Astrocyte of the spinal cord (primary cell): ENCODE results near the gene TYW1B.
"Not testable (repeated sequence)": the region's sequence is repeated elsewhere in the genome, so short reads cannot be mapped to it uniquely, and the experiment has no call there.

Experiments used
- DNase-seq: peaks from one replicate; pipeline ENCODE4 v3.0.0; 2011; ENCODE audit warnings: low read depth, low spot score
- H3K4me3 ChIP-seq: 2 replicates; pipeline ENCODE4 v1.5.1; 2011; ENCODE audit warnings: low read depth, mild to moderate bottlenecking, low read length, moderate library complexity
- in situ Hi-C: cut with HindIII; loops from 2 replicates; pipeline ENCODE4 v1.10.0; 2017; ENCODE audit warnings: low sequenced_read_pairs
- TF ChIP-seq, protein P1 (sequence below): IDR thresholded peaks from 2 replicates; pipeline ENCODE4 v1.5.1; 2012; ENCODE audit warnings: low read depth, mild to moderate bottlenecking, low read length, inconsistent platforms

TYW1B gene

DNA sequence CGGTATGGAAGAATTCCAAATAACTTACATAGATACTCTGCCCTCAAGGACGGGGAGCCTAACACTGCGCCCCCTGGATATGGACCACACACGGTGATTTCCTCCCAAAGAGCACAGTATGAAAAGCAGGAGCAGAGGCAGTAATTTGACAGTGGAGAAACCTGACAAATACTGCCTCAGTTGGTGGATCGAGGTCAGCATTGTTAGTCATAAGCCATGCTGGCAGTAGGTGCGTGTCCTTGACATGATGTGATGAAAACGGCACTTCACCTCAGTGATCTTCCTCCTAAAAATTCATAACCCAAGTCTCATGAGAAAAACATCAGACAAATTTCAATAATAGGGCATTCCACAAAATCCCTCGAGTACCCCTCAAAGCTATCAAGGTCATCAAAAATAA, 224.5 kb downstream of the TYW1B start:
- H3K4me3 ChIP-seq, in situ Hi-C loops: not testable (repeated sequence)

DNA sequence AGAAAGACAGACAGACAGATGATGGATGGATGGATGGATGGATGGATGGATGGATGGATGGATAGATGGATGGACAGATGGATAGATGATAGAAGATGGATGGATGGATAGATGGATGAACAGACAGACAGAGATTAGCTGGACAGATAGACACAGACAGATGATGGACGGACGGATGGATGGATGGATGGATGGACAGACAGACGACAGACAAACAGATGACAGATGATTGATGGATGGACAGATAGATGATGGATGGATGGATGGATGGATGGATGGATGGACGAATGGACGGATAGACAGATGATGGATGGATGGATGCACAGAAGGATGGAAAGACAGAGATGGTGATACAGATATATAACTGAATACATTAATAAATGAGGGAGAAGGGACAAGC, 224.9 kb downstream of the TYW1B start:
- H3K4me3 ChIP-seq, result no peak overlapping the region
- TF ChIP-seq, protein P1, sequence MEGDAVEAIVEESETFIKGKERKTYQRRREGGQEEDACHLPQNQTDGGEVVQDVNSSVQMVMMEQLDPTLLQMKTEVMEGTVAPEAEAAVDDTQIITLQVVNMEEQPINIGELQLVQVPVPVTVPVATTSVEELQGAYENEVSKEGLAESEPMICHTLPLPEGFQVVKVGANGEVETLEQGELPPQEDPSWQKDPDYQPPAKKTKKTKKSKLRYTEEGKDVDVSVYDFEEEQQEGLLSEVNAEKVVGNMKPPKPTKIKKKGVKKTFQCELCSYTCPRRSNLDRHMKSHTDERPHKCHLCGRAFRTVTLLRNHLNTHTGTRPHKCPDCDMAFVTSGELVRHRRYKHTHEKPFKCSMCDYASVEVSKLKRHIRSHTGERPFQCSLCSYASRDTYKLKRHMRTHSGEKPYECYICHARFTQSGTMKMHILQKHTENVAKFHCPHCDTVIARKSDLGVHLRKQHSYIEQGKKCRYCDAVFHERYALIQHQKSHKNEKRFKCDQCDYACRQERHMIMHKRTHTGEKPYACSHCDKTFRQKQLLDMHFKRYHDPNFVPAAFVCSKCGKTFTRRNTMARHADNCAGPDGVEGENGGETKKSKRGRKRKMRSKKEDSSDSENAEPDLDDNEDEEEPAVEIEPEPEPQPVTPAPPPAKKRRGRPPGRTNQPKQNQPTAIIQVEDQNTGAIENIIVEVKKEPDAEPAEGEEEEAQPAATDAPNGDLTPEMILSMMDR, result no peak
- no peak for DNase-seq
- in situ Hi-C loops, result no loop called here

More for the DNA sequence above, 224.5 kb downstream of the TYW1B start:
- not testable (repeated sequence) for DNase-seq

DNA sequence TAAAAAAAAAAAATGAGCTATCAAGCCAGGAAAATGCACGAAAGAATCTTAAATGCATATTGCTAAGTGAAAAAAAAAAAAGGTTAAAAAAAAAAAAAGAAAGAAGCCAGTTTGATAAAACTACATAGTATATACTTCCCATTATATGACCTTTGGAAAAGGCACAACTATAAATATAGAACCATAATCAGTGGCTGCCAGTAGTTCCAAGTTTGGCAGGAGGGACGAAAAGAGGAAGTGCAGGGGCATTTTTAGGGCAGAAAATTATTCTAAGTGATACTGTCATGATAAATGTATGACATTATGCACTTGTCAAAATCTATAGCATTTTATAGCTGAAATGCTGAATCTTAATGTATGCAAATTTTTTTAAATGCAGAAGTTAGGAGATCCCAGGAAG, 226.3 kb downstream of the TYW1B start:
- DNase-seq, H3K4me3 ChIP-seq, in situ Hi-C loops: not testable (repeated sequence)

DNA sequence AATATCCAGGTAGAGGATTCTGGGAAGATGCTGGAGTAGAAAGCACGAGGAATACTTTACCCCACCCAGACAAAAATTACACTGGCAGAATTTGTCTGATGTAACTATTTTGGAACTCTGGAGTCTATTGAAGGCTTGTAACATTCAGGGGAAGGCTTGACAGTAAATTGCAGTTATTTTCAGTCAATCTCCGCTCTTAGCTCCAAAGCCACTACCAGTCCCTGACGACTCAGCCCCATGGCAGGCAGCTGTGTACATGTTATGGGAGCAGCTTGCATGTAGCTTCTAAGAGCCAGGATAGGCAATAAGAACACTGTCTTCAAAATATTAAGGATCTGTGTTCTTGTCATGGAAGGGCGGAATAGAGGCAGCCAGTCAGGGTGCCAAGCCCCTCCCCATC, 238.0 kb downstream of the TYW1B start:
- DNase-seq, in situ Hi-C loops, H3K4me3 ChIP-seq: not testable (repeated sequence)

DNA sequence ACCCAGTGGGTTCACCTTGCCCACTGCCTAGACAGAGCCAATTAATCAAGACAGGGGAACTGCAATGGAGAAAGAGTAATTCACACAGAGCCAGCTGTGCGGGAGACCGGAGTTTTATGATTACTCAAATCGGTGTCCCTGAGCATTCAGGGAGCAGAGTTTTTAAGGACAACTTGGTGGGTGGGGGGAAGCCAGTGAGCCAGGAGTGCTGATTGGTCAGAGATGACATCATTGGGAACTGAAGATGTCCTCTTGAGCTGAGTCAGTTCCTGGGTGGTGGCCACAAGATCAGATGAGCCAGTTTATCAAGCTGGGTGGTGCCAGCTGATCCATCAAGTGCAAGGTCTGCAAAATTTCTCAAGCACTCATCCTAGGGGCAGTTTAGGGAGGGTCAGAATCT, 240.7 kb downstream of the TYW1B start:
- DNase-seq, in situ Hi-C loops, H3K4me3 ChIP-seq: not testable (repeated sequence)

DNA sequence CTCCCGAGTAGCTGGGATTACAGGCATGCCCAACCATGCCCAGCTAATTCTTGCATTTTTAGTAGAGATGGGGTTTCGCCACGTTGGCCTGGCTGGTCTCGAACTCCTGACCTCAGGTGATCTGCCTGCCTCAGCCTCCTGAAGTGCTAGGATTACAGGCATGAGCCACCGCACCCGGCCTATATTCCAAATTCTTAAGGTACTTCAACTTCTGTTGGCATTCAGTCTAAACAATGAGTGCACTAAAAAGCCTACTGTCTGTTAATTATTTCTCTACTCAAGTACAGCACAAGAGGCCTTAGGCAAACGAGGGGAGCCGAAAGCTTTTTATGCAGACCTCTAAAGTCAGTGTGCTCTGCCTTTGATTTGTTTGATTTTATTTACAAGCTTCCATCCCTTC, 243.4 kb downstream of the TYW1B start:
- H3K4me3 ChIP-seq, in situ Hi-C loops, DNase-seq: not testable (repeated sequence)

DNA sequence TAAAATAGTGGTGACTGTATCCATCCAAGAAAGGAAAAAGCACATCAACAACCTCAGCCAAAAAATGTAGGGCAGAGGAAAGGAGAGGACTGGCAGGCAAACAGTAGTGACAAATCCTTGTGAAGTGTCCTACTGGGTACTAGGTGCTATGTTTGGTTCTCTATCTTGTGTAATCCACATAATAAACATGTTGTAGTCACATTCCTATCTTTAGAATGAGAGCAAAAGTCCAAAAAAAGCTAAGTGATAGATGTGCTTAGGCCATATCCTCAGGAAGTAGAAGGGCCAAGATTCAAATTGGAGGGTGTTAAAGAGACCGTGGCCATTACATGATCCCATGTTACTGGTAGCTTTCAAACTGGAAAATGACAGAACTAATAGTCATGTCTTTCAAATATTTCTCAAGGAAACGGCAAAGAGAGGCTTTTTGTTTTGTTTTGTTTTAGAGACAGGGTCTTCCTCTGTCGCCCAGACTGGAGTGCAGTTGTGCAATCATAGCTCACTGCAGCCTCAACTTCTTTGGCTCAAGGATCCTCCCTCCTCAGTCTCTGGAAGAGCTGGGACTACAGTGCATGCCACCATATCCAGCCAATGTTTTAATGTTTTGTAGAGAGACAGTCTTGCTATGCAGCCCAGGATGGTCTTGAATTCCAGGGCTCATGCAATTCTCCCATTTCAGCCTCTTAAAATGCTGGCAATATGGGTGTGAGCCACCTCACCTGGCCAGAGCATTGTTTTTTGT, 244.2 kb downstream of the TYW1B start:
- H3K4me3 ChIP-seq, in situ Hi-C loops, DNase-seq: not testable (repeated sequence)

DNA sequence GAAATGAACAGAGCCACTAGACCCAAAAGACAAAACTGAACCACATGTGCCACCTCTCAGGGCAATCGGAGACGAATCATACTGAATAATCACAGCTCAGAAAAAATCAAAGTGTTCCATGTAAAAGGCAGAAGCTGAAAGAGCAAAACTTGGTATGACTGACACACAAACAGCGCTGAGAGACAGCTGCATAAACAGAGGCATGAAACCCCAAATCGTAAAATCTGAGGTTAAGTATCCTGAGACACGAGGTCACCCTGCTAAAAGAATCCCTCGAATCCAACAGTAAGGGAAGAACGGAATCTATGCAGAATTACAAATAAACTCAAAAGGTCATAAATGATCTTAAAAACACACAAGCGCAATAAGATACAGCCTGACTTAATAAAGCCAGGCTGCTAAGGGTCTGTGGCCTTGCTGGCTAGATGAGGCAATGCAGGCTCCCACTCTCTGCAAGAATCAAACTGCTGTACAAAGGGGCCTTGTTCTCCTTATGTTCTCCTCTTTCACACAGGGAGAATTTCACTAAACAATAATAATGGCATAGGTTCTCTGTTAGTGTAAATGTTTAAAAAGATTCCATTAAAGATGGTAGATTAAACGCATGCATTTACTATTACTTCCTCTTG, 247.7 kb downstream of the TYW1B start:
- in situ Hi-C loops, DNase-seq: not testable (repeated sequence)

DNA sequence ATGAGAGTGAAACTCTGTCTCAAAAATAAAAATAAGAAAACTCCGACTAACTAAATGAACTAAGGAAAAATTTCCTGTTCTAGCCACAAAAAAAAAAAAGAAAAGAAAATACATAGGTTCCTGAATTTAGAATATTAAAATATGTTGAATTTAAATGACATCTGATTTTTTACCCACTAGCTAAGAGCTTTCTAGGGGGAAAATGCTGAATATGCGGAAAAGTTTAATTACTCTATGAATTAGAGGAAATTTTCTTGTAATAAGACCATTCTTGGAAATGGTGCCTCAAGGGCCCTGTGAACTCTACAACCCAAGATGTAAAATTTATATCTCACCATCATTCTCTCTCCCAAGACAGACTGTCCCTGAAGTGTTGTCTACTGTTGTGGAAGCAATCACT, 250.9 kb downstream of the TYW1B start:
- in situ Hi-C loops, result no loop called here
- no peak for DNase-seq

More for the DNA sequence above, 247.7 kb downstream of the TYW1B start:
- not testable (repeated sequence) for H3K4me3 ChIP-seq

DNA sequence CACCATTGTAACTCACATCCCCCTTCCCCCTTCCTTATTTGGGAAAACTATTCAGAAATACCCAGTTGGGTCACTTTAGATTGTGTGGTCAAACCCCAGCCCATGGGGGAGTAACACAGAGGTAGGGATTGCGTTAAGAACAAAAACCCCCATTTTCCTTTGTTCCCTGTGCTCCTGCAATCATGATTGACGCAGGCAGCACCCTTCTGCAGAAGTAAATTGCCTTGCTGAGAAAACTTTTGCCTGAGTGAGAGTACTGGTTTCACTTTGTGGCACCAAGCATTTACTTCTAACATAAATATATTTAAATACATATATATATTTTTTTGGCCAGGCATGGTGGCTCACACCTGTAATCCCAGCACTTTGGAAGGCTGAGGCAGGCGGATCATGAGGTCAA, 266.0 kb downstream of the TYW1B start:
- DNase-seq, H3K4me3 ChIP-seq, in situ Hi-C loops: not testable (repeated sequence)

More for the DNA sequence above, 250.9 kb downstream of the TYW1B start:
- TF ChIP-seq, protein P1, result no peak
- no peak overlapping the region for H3K4me3 ChIP-seq

DNA sequence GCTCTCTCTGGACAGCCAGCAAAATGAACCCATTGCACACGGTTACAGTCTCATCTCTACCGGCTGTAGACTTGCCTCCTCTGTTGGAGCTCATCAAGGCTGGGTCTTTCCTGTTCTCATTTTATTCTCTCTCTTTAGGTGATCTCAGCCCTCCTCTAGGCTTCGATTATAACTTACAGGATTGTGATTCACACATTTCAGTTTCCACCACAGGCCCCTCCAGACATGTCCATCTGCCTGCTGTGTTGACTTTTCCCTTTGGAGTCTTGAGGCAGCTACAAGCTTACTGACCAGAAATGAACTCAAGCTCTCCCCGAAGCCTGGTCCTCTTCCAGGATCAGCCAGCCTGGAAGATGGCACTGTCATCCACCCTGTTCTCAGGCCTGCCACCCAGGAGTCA, 268.5 kb downstream of the TYW1B start:
- in situ Hi-C loops, H3K4me3 ChIP-seq, DNase-seq: not testable (repeated sequence)

DNA sequence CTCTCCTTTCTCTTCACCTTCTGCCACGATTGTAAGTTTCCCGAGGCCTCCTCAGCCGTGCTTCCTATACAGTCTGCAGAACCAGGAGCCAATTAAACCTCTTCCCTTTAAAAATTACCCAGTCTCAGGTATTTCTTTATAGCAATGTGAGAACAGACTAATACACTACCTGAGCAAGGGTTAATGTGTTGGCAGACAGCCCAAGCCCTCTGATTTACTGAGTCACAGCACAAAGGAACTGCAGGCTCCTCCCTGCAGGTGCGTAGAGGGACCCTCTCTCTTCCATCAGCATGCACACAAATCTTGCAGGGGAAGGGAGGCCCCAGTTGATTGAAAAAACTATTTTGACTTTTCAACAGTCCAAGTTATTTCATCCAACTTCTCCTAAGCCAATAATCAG, 271.3 kb downstream of the TYW1B start:
- DNase-seq, in situ Hi-C loops, H3K4me3 ChIP-seq: not testable (repeated sequence)

DNA sequence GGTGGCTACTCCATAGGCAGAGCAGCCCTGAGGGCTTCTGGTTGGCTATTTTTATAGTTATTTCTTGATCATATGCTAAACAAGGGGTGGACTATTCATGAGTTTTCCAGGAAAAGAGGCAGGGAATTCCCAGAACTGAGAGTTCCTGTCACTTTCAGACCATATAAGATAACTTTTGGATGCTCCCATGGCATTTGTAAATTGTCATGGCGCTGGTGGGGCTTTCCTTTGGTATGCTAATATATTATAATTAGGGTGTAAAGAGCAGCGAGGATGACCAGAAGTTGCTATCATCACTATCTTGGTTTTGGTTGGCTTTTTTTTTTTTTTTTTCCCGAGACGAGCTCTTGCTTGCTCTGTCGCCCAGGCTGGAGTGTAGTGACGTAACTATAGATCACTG, 272.8 kb downstream of the TYW1B start:
- in situ Hi-C loops, result not testable (repeated sequence)

DNA sequence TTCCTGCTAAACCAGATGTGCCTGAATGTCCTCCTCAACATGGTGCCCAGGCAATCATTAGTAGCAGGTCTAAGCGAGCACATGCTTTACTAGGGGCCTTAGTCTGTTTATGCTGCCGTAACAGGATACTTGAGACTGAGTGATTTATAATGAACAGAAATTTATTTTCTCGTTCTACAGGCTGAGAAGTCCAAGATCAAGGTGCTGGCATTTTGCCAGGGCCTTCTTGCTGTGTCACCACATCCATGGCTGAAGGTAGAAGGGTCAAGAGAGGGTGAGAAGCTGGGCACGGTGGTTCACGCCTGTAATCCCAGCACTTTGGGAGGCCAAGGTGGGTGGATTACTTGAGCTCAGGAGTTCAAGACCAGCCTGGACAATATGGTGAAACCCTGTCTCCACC, 273.6 kb downstream of the TYW1B start:
- DNase-seq, in situ Hi-C loops, H3K4me3 ChIP-seq: not testable (repeated sequence)

More for the DNA sequence above, 272.8 kb downstream of the TYW1B start:
- not testable (repeated sequence) for DNase-seq, H3K4me3 ChIP-seq

DNA sequence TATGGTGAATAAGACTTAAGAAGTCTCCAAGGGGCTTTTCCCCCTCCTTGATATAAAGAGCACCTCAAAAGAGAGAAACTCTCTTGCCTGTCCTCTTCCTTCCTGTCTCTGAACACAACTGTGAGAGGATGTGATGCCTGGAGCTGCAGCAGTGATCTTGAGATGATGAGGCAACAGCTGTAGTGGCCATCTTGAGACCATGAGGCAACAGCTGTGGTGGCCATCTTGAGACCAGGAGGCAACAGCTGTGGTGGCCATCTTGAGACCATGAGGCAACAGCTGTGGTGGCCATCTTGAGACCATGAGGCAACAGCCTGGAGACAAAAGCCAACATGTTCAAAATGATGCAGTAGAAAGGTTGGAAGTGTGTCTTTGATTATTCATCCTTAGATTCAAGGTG, 277.5 kb downstream of the TYW1B start:
- DNase-seq, in situ Hi-C loops, H3K4me3 ChIP-seq: not testable (repeated sequence)
